DOHH2 (cell line): Measurements from ENCODE around the gene IL22RA1.

Source experiments
- EZH2phosphoT487 ChIP-seq: fragments of 200-600 bp; sonication (generic); IDR thresholded peaks from 2 replicates; pipeline ENCODE4 v1.6.1; 2017; ENCODE audit warnings: borderline replicate concordance, mild to moderate bottlenecking, antibody characterized with exemption, low read length, moderate library complexity, mixed read lengths
- TF ChIP-seq, protein P1 (sequence below): fragments of 200-600 bp; sonication (generic); IDR thresholded peaks from one replicate; pipeline ENCODE4 v1.5.1; 2014; ENCODE audit warnings: antibody characterized with exemption, mild to moderate bottlenecking, low read depth, low read length; ENCODE audit not compliant: poor library complexity, severe bottlenecking

- TF ChIP-seq, protein P1, sequence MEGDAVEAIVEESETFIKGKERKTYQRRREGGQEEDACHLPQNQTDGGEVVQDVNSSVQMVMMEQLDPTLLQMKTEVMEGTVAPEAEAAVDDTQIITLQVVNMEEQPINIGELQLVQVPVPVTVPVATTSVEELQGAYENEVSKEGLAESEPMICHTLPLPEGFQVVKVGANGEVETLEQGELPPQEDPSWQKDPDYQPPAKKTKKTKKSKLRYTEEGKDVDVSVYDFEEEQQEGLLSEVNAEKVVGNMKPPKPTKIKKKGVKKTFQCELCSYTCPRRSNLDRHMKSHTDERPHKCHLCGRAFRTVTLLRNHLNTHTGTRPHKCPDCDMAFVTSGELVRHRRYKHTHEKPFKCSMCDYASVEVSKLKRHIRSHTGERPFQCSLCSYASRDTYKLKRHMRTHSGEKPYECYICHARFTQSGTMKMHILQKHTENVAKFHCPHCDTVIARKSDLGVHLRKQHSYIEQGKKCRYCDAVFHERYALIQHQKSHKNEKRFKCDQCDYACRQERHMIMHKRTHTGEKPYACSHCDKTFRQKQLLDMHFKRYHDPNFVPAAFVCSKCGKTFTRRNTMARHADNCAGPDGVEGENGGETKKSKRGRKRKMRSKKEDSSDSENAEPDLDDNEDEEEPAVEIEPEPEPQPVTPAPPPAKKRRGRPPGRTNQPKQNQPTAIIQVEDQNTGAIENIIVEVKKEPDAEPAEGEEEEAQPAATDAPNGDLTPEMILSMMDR: no peak
- TF ChIP-seq EZH2phosphoT487: no peak
Observed at GRCh38 chr1:24096009-24096738, 46.8 kb downstream of the IL22RA1 start.
